Spleen (tissue), 11 donors: ENCODE results near the gene INTS1. TPM values are rescaled to one million over a fixed set of nuclear protein-coding genes. Genes with fewer than 3 reads are reported as not detected.

Experiments used
- DNase-seq: peaks from one replicate; pipeline ENCODE4 v3.0.0-alpha.2; 2020
- H3K27ac ChIP-seq, 8 donors: fragments of 200-600 bp; sonication (generic) in 7 of 8; 1 replicate in 4 of 8; 2 replicates in 4 of 8; pipeline versions ENCODE4 v1.5.0 to v1.8.0; 2016 to 2021; ENCODE audit warnings: inconsistent platforms in 4 of 8, mild to moderate bottlenecking in 4 of 8, moderate library complexity in 1 of 8
- H3K27me3 ChIP-seq, 7 donors: fragments of 200-600 bp; sonication (generic) in 6 of 7; replicated peaks in 1 of 7; 1 replicate in 4 of 7; 2 replicates in 3 of 7; pipeline versions ENCODE4 v1.5.0 to v1.8.0; 2016 to 2021; ENCODE audit warnings: inconsistent platforms in 3 of 7, mild to moderate bottlenecking in 1 of 7
- H3K36me3 ChIP-seq, 6 donors: fragments of 200-600 bp; sonication (generic) in 5 of 6; 1 replicate in 4 of 6; 2 replicates in 2 of 6; pipeline versions ENCODE4 v1.5.0 to v1.8.0; 2016 to 2021; ENCODE audit warnings: inconsistent platforms in 2 of 6
- H3K4me1 ChIP-seq, 6 donors: fragments of 200-600 bp; sonication (generic) in 5 of 6; 1 replicate in 3 of 6; 2 replicates in 3 of 6; pipeline versions ENCODE4 v1.5.0 to v1.8.0; 2016 to 2021; ENCODE audit warnings: inconsistent platforms in 3 of 6
- H3K4me3 ChIP-seq, 8 donors: fragments of 200-600 bp; sonication (generic) in 7 of 8; 1 replicate in 4 of 8; 2 replicates in 4 of 8; pipeline versions ENCODE4 v1.5.0 to v1.8.0; 2016 to 2021; ENCODE audit warnings: inconsistent platforms in 4 of 8, mild to moderate bottlenecking in 4 of 8, moderate library complexity in 2 of 8
- H3K9me3 ChIP-seq, 8 donors: fragments of 200-600 bp; sonication (generic) in 7 of 8; 1 replicate in 4 of 8; 2 replicates in 4 of 8; pipeline versions ENCODE4 v1.5.0 to v1.8.0; 2016 to 2021; ENCODE audit warnings: inconsistent platforms in 4 of 8
- POLR2A ChIP-seq, 3 donors: fragments of 450-650 bp; IDR thresholded peaks; one replicate each; pipeline ENCODE4 v1.5.1; 2017; ENCODE audit warnings: antibody characterized with exemption in 3 of 3, mild to moderate bottlenecking in 1 of 3
- POLR2AphosphoS5 ChIP-seq, 3 donors: sonication (generic); formaldehyde crosslinking; IDR thresholded peaks; one replicate each; pipeline ENCODE4 v1.5.1; 2017; ENCODE audit warnings: antibody characterized with exemption in 3 of 3
- WGBS, 5 donors: extraction: QIAGEN DNeasy Blood & Tissue Kit in 3 of 5; methylation state at CpG; one replicate each; pipeline versions ENCODE4 v1.1.5 to v1.1.7; 2013 to 2018; 5-methylcytosine and 5-hydroxymethylcytosine counted together
- intact Hi-C: fragments of 100-400 bp; cut with DNase I; formaldehyde crosslinking; loops from one replicate; pipeline ENCODE4 v1.15.0; 2023; ENCODE audit warnings: low total_unique reads
- polyA plus RNA-seq, 3 donors: library from polyadenylated mRNA; stranded (reverse); fragments of 200-250 nt; gene quantifications; one replicate each; pipeline ENCODE4 v1.2.1, GENCODE V29; 2013
- total RNA-seq, 7 donors: library from RNA; depleted of rRNA in 3 of 7; stranded (reverse); fragments of >200 nt in 3 of 7; fragmentation: NEBNext Ultra II Directional in 4 of 7; extraction: Animal tissue kit (Norgen Biotek cat#: 25700) in 4 of 7; gene quantifications; one replicate each; pipeline versions ENCODE4 v1.1.0 to v1.2.1, GENCODE V29; 2016 to 2021
- TF ChIP-seq, protein P1 (sequence below), 11 experiments: fragments of 200-600 bp in 7 of 11; fragments of 450-650 bp in 4 of 11; sonication (generic) in 4 of 11; IDR thresholded peaks in 8 of 11; conservative IDR thresholded peaks in 3 of 11; 1 replicate in 7 of 11; 2 replicates in 4 of 11; pipeline versions ENCODE4 v1.4.0 to v1.8.0; 2016 to 2021; ENCODE audit warnings: antibody characterized with exemption in 11 of 11, inconsistent platforms in 4 of 11, mild to moderate bottlenecking in 1 of 11
- donor health status: healthy with polysubstance abuse.
- donor health status: DM: no; HTN: no; CAD: no; lungs with moderate emphysema.
- donor health status: DM: no; HTN: no; CAD: no.
- donor health status: Bipolar disorder and iron deficiency.
- donor health status: healthy.
- donor health status: DM: no; HTN: no; CAD: no.
- donor health status: DM: yes; HTN: yes; CAD: no.

INTS1 gene
- total and polyA plus RNA-seq, 10 donors: 47.3 to 126 (median 79.7) TPM

DNA sequence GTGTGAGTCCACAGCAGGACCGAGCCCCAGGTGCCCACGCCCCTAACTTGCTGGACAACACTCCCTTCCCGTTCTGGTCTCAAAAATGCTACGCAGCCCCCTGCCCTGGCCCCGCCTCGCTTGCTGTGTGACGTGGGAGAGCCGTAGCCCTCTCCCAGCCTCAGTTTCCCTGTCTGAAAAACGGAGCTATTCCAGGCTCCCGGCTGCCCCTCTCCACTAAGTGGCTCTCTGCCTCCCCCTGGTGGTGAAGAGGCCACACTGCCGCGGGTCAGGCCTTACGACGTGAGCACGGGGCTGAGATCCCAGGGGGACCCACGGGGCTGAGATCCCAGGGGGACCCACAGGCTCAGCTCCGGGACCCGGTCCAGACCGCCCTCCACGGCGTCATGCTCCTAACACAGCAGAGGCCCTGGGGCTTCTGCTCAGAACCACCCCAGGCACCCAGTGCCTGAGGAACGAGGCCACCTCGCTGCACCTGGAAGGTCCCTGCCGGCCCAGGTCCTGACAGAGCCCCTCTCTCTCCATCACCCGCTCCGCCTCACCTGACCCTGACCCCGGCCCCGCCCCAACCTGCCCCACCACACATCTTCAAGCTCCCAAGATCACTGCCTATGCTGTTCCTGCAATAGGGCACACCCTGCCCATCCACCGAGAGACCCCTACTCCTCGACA, 71.6 kb downstream of the INTS1 start:
- DNase-seq: peak; percentile 94
- TF ChIP-seq POLR2A (IDR thresholded peaks at IDR 0.05): no peak
- TF ChIP-seq, protein P1, sequence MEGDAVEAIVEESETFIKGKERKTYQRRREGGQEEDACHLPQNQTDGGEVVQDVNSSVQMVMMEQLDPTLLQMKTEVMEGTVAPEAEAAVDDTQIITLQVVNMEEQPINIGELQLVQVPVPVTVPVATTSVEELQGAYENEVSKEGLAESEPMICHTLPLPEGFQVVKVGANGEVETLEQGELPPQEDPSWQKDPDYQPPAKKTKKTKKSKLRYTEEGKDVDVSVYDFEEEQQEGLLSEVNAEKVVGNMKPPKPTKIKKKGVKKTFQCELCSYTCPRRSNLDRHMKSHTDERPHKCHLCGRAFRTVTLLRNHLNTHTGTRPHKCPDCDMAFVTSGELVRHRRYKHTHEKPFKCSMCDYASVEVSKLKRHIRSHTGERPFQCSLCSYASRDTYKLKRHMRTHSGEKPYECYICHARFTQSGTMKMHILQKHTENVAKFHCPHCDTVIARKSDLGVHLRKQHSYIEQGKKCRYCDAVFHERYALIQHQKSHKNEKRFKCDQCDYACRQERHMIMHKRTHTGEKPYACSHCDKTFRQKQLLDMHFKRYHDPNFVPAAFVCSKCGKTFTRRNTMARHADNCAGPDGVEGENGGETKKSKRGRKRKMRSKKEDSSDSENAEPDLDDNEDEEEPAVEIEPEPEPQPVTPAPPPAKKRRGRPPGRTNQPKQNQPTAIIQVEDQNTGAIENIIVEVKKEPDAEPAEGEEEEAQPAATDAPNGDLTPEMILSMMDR (IDR thresholded peaks at IDR 0.05 in 8 of 11, conservative IDR thresholded peaks at IDR 0.05 in 3 of 11): peak; percentile 86 to 98 (median 97)
- TF ChIP-seq POLR2AphosphoS5 (IDR thresholded peaks at IDR 0.05): peak; percentile 10 to 49 (median 24)
- Histone ChIP-seq H3K36me3 (peaks cover 0 to 42% (median 16%) of the 10 kb centered on the region in 6 donors), H3K4me1 (peaks cover 0 to 29% (median 14%) of the 10 kb centered on the region in 6 donors), H3K27me3 (peaks cover 0 to 46% (median 9%) of the 10 kb centered on the region in 7 donors), H3K27ac (peak overlapping the region in 1 of 8 donors; percentile 1), H3K9me3 (no peaks in the 10 kb centered on the region), H3K4me3 (no peak overlapping the region)
- intact Hi-C loops: no loop called here
- 24 to 29% (median 25%) methylated on average over 20 to 30 of the region's 30 CpGs for WGBS, 5 donors

DNA sequence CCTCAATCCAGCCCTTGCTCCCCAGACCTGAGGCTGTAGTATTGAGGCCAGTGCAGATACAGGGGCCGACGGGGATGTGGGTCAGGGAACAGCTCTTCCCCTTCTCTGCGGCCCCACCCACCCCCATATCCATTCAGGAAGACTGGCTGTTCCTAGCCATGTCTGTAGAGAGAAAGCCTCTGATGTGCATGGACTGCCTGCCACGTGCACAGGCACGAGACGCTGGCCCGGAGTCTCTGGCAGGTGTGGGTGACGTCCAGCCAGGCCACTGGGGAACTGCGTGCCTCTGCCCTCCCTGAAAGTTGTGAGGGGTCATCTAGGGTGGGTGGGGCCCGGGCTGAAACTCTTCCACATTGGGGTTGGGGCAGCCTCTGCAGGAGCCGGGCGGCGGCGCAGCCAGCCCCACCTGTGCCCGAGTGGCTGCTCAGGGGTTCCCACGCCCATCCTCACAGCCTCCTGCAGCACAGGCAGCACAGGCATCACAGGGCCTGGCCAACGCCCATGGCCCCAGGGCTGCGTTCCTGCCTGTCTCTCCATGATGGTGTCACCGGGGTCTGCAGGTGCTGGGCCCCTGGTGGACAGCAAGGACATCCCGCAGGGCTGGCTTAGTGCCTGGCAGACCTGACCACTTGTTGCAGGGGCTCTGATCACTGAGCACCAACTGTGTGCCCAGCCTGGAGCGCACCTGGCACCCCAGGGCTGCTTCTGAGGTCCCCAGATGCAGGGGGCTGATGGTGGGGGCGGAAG, 72.4 kb downstream of the INTS1 start:
- Histone ChIP-seq H3K27me3 (peaks cover 0 to 46% (median 9%) of the 10 kb centered on the region in 7 donors), H3K9me3 (no peaks in the 10 kb centered on the region), H3K27ac (no peak overlapping the region), H3K4me3 (no peak overlapping the region), H3K4me1 (peaks cover 0 to 29% (median 14%) of the 10 kb centered on the region in 6 donors), H3K36me3 (peaks cover 0 to 34% (median 10%) of the 10 kb centered on the region in 6 donors)
- DNase-seq: no peak
- intact Hi-C loops: no loop called here
- TF ChIP-seq POLR2A (IDR thresholded peaks at IDR 0.05) (peak in 1 of 3 donors; percentile 10), POLR2AphosphoS5 (IDR thresholded peaks at IDR 0.05) (no peak)
- TF ChIP-seq, protein P1 (IDR thresholded peaks at IDR 0.05 in 8 of 11, conservative IDR thresholded peaks at IDR 0.05 in 3 of 11): no peak
- 46 to 65% (median 54%) methylated on average over 6 to 22 of the region's 22 CpGs for WGBS, 5 donors

DNA sequence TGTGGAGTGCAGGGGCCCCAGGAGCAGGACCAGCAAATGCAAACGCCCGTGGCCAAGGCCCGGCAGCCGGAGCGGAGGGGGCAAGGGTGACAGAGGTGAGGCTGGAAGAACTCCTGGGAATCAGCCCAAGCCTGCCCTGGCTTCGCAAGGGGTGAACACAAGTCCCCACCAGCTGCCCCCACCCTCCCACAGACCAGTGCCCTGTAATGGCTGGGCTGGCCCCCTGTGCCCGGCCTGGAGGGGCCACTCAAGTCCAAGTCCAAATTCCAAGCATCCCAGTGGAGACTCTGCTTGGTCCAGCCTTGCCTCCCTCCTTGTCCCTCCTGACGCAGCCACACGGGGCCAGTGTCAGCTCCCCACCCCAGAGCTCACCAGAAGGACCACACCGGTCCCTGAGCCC, 73.0 kb downstream of the INTS1 start:
- Histone ChIP-seq H3K27ac (no peak overlapping the region), H3K27me3 (peaks cover 0 to 46% (median 9%) of the 10 kb centered on the region in 7 donors), H3K9me3 (no peaks in the 10 kb centered on the region), H3K4me1 (peaks cover 0 to 29% (median 14%) of the 10 kb centered on the region in 6 donors), H3K4me3 (no peak overlapping the region), H3K36me3 (peaks cover 0 to 28% (median 5%) of the 10 kb centered on the region in 6 donors)
- TF ChIP-seq POLR2A (IDR thresholded peaks at IDR 0.05): no peak
- TF ChIP-seq POLR2AphosphoS5 (IDR thresholded peaks at IDR 0.05): peak in 1 of 3 donors; percentile 5
- intact Hi-C loops: no loop called here
- no peak for DNase-seq
- 70 to 85% (median 71%) methylated on average over 5 to 10 of the region's 10 CpGs for WGBS, 5 donors

DNA sequence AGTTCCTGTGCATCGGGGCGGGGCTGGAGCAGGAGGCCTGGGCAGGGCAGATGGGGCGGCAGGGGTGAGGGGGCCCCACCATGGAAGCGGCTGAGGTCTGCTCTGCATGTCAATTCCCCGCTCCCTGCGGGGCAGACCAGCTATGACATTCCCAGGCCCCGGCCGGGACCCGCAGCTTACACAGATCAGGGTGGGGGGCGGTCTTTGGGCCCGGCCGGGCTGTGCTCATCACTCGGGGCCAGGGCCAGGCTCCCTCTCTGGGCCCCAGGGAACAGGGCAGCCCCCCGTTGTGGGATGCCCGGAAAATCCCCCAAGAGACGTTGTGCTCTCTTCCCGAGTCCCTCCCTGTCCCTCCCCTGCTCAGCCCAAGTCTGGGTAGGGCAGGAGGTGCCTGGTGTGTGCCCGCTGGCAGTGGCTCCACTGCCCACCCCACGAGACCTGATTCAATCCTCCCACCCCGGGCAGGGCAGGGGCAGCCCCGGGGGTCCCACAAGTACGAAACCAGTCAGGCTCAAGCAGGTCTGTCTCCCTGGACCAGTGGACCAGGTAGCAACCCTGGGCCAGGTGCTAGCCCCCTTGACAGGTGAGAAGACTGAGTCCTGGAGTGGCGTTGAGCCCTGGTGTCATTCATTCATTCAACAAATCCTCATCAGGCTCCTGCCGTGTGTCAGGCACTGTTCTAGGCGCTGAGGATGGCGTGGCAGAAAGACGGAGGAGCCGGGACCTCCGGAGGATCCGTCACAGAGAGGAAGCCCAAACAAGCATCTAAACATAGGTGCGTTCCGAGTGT, 73.9 kb downstream of the INTS1 start:
- 73 to 80% (median 78%) methylated on average over 24 to 32 of the region's 32 CpGs for WGBS, 5 donors
- Histone ChIP-seq H3K9me3 (no peaks in the 10 kb centered on the region), H3K4me3 (no peak overlapping the region), H3K27me3 (peaks cover 0 to 51% (median 9%) of the 10 kb centered on the region in 7 donors), H3K4me1 (peaks cover 0 to 29% (median 14%) of the 10 kb centered on the region in 6 donors), H3K27ac (no peak overlapping the region), H3K36me3 (peaks cover 0 to 19% (median 2%) of the 10 kb centered on the region in 6 donors)
- intact Hi-C loops: no loop called here
- no peak for DNase-seq
- TF ChIP-seq, protein P1 (IDR thresholded peaks at IDR 0.05 in 8 of 11, conservative IDR thresholded peaks at IDR 0.05 in 3 of 11): no peak
- TF ChIP-seq POLR2A (IDR thresholded peaks at IDR 0.05) (no peak), POLR2AphosphoS5 (IDR thresholded peaks at IDR 0.05) (peak in 1 of 3 donors; percentile 31)
